Measurements from ENCODE around the gene SAMD4A.

The SAMD4A gene

DNA sequence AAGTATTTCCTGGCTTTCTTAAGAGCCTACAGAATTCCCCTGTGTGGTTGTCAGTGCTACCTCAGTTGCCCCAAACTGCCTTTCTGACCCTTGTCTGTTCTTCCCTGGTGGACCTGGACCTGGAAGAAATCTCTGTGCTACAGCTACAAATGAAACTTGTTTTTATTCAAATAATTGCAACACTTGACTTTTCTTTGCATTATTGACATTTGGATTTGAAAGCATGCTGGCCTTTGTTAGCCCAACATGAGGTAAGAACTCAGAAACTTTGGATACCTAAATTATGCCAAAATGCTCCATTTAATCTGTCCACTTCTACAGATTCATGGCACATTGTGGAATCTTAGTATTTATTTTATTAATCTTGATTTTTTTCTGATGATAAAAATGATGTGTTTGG is 142.9 kb downstream of the SAMD4A start:
- no peak for TF ChIP-seq ZFX (IDR thresholded peaks at IDR 0.05)
- TF ChIP-seq, protein P1, sequence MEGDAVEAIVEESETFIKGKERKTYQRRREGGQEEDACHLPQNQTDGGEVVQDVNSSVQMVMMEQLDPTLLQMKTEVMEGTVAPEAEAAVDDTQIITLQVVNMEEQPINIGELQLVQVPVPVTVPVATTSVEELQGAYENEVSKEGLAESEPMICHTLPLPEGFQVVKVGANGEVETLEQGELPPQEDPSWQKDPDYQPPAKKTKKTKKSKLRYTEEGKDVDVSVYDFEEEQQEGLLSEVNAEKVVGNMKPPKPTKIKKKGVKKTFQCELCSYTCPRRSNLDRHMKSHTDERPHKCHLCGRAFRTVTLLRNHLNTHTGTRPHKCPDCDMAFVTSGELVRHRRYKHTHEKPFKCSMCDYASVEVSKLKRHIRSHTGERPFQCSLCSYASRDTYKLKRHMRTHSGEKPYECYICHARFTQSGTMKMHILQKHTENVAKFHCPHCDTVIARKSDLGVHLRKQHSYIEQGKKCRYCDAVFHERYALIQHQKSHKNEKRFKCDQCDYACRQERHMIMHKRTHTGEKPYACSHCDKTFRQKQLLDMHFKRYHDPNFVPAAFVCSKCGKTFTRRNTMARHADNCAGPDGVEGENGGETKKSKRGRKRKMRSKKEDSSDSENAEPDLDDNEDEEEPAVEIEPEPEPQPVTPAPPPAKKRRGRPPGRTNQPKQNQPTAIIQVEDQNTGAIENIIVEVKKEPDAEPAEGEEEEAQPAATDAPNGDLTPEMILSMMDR (conservative IDR thresholded peaks at IDR 0.05), result no peak

DNA sequence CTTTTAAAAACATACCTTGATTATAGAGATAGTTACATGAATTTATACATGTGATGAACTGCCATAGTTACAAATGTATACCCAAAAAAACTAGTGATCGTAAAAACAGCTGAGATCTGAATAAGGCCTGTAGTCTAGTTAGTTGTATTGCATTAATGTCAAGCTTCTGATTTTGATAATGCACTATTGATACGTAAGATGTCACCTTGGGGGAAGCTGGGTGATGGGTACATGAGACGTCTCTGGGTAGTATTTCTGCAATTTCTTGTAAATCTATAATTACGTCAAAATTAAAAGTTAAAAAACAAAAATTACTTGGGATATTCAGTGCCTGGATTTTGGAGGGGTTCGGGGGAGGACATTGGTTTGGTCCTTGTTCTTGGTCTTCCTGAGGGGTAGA is 144.4 kb downstream of the SAMD4A start:
- no peak overlapping the region for H3K27ac ChIP-seq
- TF ChIP-seq, protein P1 (conservative IDR thresholded peaks at IDR 0.05), result no peak
- TF ChIP-seq ZFX (IDR thresholded peaks at IDR 0.05), result no peak

More for the DNA sequence above, 142.9 kb downstream of the SAMD4A start:
- H3K27ac ChIP-seq, result no peak overlapping the region

DNA sequence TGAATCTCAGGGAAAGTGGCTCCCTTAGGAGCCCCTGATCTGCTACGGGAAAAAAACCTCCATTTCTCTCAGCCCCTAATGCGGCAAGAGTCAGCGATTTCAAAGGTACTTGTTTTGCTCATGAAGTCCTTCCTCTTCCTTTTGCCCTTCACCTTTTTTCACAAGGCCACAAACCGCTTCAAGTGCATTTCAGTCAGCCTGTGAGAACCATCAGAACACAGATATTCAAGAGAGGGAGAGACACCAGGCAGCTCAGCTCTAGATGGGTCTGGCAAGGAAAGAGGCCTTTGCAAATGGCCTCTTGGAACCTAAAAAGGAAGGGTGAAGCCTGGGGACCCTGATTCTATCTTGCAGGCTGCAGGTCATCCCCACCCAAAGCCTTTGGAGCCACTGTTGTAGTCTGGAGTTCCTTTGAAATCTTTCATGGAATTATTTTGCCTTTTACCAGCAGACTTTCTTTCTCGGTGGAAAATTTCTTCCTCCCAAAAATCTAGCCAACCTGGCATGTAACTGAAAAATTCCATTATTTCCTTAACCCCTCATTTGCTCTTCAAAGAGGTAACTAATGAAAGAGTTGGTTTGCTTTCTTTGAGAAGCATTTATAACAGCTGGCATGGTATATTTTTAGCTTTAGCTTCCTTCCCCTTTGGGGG is 145.0 kb downstream of the SAMD4A start:
- TF ChIP-seq, protein P1 (conservative IDR thresholded peaks at IDR 0.05), result no peak
- no peak for TF ChIP-seq ZFX (IDR thresholded peaks at IDR 0.05)
- H3K27ac ChIP-seq, result no peak overlapping the region

DNA sequence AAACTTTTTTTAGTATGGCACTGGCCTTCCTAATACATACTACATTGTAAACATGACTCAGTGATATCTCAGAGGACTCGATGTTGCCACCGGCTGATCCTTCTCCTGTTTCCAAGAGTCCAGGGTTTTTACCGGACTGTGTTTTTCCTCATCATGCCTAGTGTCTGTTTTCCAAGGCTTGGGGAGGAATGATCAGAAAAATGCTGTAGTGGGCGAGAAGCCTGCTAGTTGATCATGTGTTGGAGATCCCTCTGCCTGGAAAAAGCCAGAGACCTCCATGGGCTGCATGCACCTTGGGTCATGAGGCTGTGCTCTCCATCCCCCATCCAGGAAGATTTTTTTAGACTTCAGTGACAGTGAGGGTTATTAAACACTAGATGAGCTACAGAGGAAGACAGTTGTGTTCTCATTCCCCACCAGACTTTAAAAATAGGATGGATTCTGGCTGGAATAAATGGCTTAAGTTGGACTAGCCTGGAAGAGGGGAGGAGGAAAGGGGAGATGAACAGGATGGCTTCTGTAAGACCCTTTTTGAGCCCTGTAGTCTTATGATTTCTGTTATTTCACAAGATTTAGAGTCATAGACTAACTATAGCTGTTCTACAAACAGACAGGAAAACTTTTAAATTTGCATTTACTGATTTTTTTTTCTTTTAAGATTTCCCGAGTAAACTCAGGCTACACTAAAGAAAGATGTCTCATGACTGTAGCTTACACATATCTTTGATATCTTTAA is 145.7 kb downstream of the SAMD4A start:
- H3K27ac ChIP-seq, result no peak overlapping the region
- TF ChIP-seq ZFX (IDR thresholded peaks at IDR 0.05), result no peak
- TF ChIP-seq, protein P1 (conservative IDR thresholded peaks at IDR 0.05), result no peak

DNA sequence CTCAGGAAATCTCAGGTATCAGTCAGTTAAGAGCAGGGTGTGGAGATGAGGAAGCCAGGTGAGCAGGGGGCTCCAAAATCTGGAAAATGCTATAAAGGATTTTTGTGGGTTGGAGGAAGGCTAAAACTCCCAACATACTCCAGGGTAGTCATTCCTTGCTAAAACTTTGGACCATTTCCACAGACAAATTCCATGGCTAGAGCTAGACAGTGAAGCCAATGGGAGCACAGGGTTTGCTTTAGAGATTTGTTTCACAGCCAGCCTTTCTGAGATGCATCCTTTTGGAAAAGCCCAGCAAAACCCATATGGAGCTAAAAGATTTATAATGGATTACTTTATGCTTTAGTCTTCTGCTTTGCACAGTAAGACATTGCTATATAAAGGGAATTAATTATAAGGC is 146.5 kb downstream of the SAMD4A start:
- TF ChIP-seq, protein P1 (conservative IDR thresholded peaks at IDR 0.05), result no peak
- no peak for TF ChIP-seq ZFX (IDR thresholded peaks at IDR 0.05)

DNA sequence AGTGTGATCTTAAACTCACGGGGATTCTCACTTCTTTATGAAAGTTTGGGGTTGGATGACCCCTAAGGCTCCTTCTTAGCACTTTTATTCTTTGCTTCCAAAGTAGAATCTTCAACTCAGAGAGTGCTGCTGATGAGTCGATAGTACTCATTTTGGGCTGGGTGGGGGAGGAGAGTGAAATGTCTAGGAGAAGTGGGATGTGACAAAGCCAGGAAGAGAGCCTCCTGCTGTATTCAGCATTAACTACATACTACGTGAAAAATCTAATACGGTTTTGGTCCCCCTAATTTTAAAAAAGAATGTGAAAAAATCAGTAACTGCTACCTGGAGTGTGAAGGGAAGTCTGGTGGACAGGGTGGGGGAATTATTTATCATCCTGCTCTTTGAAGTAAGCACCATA is 148.3 kb downstream of the SAMD4A start:
- H3K27ac ChIP-seq, result no peak overlapping the region
- TF ChIP-seq, protein P1 (conservative IDR thresholded peaks at IDR 0.05), result peak; percentile 7; the same call in 1 of the 2 replicates
- TF ChIP-seq ZFX (IDR thresholded peaks at IDR 0.05), result no peak

More for the DNA sequence above, 146.5 kb downstream of the SAMD4A start:
- no peak overlapping the region for H3K27ac ChIP-seq

DNA sequence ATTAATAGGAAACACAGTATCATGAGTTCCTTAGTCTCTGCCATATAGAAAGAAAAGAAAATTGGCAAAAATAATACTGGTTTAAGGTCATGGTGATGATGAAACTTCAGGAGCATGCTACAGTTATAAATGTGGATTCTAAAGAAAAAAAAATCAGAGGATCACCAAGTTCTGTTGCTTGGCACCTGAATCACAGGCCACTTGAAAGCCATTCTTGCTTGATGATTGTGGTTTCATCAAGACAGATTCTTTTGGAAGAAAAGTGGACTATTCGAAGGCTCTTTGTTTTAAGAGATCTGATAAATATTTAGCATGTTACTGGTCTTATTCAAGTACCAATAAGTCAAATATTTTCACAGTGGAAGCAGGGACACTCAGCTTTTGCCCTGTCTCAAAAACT is 148.9 kb downstream of the SAMD4A start:
- no peak overlapping the region for H3K27ac ChIP-seq
- no peak for TF ChIP-seq ZFX (IDR thresholded peaks at IDR 0.05)

Data from C4-2B (cell line).